ENCODE measurements around the gene SNORC.

Gene SNORC

DNA sequence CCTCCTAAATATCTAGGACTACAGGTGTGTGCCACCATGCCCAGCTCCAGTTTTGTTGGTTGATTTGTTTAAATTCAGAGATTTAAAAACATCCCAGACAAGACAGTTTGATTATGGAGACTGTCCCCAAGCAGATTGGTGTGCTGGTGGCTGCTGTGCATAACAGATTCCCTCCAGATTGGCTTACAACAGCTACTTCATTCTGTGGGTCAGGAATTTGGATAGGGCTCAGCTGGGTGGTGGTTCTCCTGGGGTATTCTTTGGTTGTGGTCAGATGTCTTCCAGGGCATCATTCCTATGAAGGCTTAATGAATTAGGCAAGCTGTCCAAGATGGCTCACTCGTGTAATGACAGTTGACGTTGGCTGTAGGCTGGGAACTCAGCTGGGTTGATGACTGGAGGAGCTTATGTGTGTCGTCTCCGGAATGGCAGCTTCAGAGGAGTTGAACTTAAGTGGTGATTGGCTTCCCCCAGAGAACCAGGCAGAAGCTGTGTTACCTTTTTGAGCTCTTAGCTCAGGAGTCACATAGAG is 10.6 kb upstream of the SNORC start:
- Mint-ChIP-seq H3K4me3 (no peak overlapping the region), H3K27me3 (no peaks in the 10 kb centered on the region), H3K4me1 (no peaks in the 10 kb centered on the region), H3K9me3 (no peaks in the 10 kb centered on the region), H3K27ac (peak overlapping the region in 1 of 2 donors; percentile 87)
- DNase-seq = no peak
- ATAC-seq = no peak

DNA sequence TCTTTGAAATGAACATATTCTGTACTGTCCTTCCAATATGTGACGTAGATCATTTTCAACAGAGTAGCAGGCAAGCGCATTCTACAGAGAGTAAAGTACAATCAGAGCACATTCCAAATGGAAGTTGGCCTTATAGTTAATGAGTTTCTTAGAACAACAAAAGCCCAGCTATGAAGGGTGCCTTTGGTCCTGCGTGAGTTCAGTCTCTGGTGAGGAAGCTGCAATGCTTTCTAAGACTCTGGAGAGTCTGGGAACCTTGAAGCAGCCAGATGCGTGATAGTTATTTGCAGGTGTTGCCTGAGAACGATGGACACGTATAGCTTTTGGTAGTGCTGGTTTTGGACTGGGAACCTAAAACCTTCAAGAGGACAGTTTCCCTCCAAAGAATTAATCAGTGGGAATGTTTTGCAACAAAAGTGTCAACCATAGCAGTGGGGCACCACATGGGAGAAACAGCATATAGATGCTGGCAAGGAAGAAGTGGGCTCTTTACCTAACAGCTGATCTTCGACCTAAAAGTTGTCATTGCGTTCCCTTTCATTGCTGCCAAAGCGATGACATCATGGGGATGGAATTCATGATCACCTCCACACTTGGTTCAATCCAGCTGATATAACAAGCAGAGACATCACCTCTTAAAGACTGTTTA is 9.3 kb upstream of the SNORC start:
- H3K4me1 Mint-ChIP-seq = no peaks in the 10 kb centered on the region
- DNase-seq (no peak), ATAC-seq (no peak)
- H3K9me3 Mint-ChIP-seq = no peaks in the 10 kb centered on the region
- H3K27ac Mint-ChIP-seq = no peak overlapping the region
- no peaks in the 10 kb centered on the region for H3K27me3 Mint-ChIP-seq
- H3K4me3 Mint-ChIP-seq = no peak overlapping the region

DNA sequence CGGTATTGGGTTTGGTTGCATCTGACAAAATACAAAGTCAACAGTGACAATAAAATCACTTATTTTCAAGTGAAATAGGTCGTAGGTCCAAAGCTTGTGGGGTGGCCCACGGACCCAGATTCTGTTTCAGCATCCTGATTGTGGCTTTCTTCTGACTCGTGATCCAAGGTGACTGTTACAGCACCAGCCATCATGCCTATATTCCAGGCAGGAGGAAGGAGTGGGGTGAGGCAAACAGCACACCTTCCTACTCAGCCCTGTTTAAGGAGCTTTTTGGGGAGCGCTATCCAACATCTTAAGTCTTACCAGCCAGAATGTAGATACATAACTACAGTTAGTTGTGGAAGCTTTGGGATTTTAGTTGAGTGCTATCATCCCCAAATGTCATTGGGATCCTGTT is 8.7 kb upstream of the SNORC start:
- H3K4me1 Mint-ChIP-seq = no peaks in the 10 kb centered on the region
- DNase-seq = no peak
- H3K27me3 Mint-ChIP-seq = no peaks in the 10 kb centered on the region
- H3K9me3 Mint-ChIP-seq = no peaks in the 10 kb centered on the region
- no peak overlapping the region for H3K27ac Mint-ChIP-seq
- no peak overlapping the region for H3K4me3 Mint-ChIP-seq
- ATAC-seq = no peak

DNA sequence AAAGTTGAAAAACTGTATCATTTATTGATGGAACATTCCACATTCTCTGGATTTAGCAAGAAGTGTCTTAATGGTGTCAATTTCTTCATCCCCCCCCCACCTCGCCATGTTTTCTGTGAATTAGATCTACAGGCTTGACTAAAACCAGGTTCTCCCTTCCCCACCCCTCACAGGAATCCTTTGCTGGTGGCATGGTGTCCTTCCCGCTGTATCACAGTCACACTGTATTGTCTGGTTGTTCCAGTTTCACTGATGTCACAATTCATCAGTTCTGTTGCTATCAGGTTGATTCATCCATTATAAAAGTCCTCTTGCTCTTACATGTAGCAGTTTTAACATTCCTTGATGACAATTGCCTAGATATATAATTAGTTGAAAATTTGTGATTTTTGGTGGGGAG is 6.1 kb upstream of the SNORC start:
- DNase-seq (no peak), ATAC-seq (no peak)
- Mint-ChIP-seq H3K4me1 (no peaks in the 10 kb centered on the region), H3K4me3 (no peak overlapping the region), H3K27me3 (no peaks in the 10 kb centered on the region), H3K27ac (peak overlapping the region in 1 of 2 donors; percentile 4), H3K9me3 (no peaks in the 10 kb centered on the region)

DNA sequence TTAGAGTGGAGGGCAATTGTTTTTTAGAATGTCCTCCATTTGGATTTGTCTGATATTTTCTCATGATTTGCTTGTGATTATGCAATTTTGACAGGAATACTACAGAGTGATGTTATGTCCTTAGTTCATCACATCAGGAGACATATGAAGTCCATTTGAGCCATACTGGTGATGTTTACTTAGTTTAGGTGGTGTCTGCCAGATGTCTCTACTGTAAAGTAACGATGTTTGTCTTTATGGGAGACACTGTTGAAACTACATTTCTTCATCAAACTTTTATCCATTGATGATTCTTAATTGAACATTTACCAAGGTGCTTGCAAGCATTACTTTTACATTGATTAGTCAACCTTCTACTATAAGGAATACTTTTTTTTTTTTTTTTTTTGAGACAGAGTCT is 4.9 kb upstream of the SNORC start:
- Mint-ChIP-seq H3K9me3 (no peaks in the 10 kb centered on the region), H3K4me1 (no peaks in the 10 kb centered on the region), H3K4me3 (no peak overlapping the region), H3K27me3 (no peaks in the 10 kb centered on the region), H3K27ac (no peak overlapping the region)
- ATAC-seq = no peak
- no peak for DNase-seq

DNA sequence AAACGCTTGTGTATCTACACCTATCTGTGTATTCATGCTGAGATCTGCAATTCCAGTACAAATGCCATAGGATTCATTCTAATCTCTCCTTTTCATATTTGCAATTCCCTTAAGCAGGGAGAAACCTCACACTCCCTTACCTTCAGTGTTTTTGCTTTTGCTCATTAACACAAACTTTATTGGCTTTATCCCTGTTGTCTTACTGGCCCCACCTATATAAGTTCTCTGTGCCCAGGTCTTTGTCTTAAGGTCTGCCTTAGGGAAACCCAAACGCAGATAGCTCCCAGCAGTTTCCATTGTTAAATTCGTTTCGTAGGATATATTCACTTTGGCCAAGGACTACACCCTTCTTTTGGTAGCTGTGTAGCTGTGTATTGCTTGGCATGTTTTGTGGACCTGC is 4.0 kb upstream of the SNORC start:
- H3K4me3 Mint-ChIP-seq = no peak overlapping the region
- no peaks in the 10 kb centered on the region for H3K9me3 Mint-ChIP-seq
- no peaks in the 10 kb centered on the region for H3K27me3 Mint-ChIP-seq
- DNase-seq (no peak), ATAC-seq (no peak)
- H3K27ac Mint-ChIP-seq = no peak overlapping the region
- H3K4me1 Mint-ChIP-seq = no peaks in the 10 kb centered on the region

DNA sequence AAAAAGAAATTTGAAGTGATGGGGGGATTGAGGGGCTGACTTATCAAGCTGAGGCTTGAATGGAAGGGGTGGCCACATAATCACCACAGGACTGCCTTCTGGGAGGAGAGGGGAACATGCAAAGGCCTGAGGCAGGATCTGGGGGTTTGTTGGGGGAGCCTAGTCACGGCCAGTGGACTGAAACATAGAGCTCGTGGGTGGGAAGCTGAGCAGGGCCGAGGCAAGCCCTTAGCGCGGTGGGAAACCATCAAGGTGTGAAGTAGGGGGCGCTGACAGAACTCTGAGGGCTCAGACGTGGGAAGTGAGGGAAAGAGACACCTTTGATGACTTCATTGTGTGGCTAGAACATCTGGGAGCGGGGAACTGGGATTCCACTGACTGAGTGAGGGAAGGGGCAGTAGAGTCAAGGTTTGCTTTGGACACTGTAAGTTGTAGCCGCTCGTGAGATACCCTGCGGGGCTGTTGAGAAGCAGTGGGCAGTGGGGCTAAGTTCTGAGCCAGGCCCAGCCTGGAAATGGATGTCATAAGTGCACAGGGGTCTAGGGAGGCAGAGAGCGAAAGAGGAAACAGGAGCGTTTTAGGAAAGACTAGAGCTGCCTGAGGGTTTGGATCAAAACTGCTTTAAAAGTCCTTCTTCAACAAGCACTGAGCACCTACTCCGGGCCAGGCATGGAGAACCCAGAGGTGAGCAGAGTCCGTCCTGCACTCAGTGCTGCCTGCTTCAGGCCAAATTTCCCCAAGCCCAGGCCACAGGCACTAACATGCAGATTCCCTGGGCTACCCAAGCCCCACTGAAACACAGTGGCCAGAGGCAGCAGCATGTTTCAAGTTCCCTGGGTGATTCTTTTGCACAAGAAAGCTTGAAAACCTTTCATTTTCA is 686 bp upstream of the SNORC start:
- Mint-ChIP-seq H3K27me3 (peaks cover 4% of the 10 kb centered on the region), H3K9me3 (no peaks in the 10 kb centered on the region), H3K27ac (peak overlapping the region in 1 of 2 donors; percentile 15), H3K4me3 (no peak overlapping the region), H3K4me1 (no peaks in the 10 kb centered on the region)
- DNase-seq (no peak), ATAC-seq (no peak)

DNA sequence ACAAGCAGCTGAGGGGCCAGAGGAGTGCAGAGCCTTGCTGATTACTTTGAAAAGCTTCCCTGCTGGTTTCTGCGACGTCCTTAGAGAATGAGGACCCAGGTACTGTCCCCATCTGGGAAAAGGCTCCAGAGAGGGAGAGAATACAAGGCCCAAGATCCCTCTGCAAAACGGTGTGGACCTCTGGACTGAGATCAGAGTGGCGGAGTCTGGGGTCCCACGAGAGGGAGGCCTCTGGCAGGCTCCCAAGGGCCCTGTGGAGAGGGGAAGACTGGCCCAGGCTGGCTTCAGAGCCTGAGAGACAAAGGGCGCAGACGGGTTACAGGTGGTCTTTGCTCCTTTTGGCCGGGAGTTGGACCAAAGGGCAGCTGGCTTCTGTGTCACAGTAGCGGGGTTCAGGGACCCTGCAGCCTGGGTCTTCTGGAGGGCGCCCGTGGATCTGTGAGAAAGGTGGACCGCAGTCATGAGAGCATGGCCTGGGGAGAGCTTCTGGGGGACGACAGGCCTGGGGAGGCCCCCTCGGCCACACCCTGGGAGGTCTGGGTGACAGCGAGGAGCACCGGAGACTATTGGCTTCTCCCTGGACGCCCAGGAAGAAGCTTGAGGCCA is 805 bp downstream of the SNORC start:
- no peak for DNase-seq
- Mint-ChIP-seq H3K4me3 (no peak overlapping the region), H3K4me1 (peaks cover 9% of the 10 kb centered on the region), H3K27ac (no peak overlapping the region), H3K27me3 (peaks cover 19% of the 10 kb centered on the region), H3K9me3 (no peaks in the 10 kb centered on the region)
- no peak for ATAC-seq

DNA sequence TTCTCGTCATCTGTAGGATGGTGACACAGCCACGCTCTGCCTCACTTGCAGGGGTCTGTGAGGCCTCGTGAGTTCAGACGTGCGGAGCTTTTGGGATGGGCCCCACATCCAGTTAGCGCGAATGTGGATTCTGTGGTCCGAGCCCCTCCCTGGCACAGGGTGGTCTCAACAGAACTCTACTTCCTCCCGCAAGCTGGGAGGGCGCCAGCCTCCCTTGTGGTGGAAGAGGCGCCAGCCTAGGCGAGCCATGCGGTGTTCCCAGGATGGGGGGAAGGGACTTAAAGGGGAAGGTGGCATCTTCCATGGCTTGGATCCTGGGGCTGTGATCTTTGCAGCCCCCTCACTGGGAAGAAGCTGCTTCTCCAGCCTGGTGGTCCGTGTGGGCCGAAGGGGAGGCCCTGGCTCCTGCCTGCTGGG is 1.4 kb downstream of the SNORC start:
- Mint-ChIP-seq H3K9me3 (no peaks in the 10 kb centered on the region), H3K4me3 (no peak overlapping the region), H3K27ac (no peak overlapping the region), H3K27me3 (peaks cover 20% of the 10 kb centered on the region), H3K4me1 (peaks cover 9% of the 10 kb centered on the region)
- ATAC-seq (no peak), DNase-seq (no peak)

DNA sequence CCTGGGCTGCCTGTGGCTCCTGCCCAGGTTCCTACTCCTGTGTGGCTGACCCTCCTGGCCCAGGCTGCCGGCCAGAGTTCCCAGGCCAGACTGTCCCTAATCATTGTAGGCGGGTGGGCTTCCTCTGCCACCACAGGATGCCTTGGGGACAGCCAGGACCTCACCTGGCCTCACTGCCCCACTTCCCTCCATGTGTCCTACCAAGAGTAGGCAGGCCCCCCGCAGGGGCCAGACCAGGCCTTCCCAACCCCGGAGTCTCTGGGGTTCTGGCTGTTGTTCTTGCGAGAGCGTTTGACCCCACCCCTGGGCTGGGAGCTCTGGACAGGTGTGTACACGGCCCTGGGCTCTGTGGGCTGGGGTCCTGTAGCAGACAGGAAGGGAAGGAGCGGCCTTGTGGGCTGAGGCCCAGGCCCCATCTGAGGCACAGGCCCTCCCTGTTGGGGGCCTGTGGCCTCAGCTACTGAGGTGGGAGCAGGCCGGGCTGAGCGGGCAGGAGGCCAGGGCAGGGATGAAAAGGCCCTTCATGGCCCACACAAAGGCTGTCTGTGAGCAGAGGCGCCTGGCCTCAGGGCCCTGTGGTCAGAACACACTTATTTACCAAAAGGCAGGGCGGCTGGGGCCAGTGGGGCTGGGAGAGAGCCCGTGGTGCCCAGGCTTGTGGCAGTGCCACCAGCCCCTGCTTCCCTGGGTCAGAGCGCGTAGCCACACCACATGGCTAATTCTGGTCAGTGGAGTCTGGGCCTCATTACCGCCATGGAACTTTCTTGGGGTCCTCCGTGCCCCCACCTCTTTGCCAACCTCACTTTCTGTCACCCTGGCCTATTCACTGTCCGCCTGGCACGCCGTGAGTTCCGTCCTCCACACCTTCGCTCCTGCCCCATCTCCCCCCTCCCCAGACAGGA is 2.0 kb downstream of the SNORC start:
- H3K27ac Mint-ChIP-seq = no peak overlapping the region

DNA sequence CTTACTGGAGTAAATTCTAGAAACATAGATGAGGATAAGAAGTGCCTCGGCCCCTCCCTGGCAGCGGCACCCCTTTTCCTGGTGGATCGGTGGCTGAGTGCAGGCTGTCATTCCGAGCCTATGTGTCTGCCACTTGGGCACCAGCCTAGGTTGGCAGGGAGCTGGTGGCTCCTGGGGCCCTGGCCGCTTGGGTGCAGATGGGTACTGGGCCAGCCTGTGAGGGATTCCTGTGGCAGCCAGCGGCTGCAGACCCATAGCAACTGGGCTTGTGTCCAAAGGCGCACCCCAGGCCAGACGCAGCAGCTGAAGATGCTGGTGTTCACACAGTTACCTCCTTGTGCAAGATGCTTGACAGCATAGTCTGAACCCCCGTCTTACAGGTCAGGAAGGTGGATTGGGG is 2.8 kb downstream of the SNORC start:
- Mint-ChIP-seq H3K27me3 (peaks cover 28% of the 10 kb centered on the region), H3K4me3 (no peak overlapping the region), H3K4me1 (peaks cover 9% of the 10 kb centered on the region), H3K27ac (no peak overlapping the region), H3K9me3 (no peaks in the 10 kb centered on the region)
- DNase-seq (no peak), ATAC-seq (no peak)

More for the DNA sequence above, 2.0 kb downstream of the SNORC start:
- no peak for ATAC-seq
- Mint-ChIP-seq H3K27me3 (peaks cover 21% of the 10 kb centered on the region), H3K4me3 (no peak overlapping the region), H3K4me1 (peaks cover 9% of the 10 kb centered on the region), H3K9me3 (no peaks in the 10 kb centered on the region)
- no peak for DNase-seq

DNA sequence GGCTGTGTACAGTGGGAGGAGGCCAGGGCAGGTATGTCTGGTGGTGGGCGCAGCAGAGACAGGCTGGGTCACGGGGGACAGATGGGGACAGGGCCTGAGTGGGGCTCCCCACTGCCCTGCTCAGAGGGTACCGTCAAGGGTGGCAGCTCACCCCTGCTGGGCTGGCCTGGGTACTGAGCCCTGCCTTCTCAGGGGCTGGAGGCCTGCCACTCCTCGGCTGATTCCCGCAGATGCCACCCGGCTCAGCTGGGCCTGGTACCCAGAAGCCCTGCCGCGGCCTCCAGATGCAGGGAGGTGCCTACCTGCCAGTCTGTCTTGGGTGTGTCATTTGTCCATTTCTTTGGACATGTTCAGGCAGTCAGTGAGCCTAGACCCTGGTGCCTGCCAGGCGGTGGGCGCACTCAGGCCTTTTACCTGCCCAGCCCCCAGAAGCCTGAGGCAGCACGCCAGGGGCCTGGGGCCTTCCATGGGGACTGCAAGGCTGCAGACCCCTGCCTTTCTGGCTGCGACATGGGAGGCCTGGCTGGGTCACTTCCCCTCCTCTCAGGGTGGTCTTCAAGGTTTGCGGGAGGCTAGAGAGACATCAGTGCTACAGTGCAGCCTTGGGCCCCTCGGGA is 3.3 kb downstream of the SNORC start:
- Mint-ChIP-seq H3K9me3 (no peaks in the 10 kb centered on the region), H3K27me3 (peaks cover 32% of the 10 kb centered on the region), H3K4me3 (no peak overlapping the region), H3K4me1 (peaks cover 9% of the 10 kb centered on the region), H3K27ac (no peak overlapping the region)
- DNase-seq (no peak), ATAC-seq (peak; percentile 22)

DNA sequence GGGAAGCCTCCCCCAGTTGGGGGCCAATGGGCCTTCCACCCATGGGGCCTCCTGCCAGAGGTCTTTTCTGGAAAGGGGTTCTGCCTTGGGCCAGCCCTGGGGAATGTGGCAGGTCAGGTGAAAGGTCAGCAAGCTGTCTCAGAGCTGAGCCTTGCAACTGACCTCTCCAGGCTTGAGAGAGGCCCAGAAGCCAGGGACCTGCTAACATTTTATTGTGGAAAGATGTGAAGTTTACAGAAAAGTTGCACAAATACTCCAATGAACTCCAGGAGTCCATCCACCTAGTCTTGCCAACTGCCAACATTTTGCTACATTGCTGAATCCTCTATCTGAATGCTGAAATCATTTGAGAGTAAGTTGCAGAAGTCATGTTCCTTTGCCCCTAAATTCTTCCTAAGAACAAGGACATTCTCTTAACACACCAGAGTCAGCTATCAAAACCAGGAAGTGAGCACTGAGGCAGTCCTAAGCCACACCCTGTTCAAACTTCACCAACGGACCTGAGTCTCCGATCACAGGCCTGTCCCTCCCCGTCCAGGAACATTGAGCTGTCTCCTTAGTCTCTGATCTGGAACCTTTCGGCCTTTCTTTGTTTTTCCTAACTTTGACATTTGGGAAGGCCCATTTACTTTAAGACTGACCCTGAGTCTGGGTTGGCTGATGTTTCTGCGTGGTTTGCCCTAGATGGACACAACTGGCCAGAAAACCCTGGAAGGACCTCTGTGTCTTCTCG is 4.0 kb downstream of the SNORC start:
- ATAC-seq = no peak

DNA sequence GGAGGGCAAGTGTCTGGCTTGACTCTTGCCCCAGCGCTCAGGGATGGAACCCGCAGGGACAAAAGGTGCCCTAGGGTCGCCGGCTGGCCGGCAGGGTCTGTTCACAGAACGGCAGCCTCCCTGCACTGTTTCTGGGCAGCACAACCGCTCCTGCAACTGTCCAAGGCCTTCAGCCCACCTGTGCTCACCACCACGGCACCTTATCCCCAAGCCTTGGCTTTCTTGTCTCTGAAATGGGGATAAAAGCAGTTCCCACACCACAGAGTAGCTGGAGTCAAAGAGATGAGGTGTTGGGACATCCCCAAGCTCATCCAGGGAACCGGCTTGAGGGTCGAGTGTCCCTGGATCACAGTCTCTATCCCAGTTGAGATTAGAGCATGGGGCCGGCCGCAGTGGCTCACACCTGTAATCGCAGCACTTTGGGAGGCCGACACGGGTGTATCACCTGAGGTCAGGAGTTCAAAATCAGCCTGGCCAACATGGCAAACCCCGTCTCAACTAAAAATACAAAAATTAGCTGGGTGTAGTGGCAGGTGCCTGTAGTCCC is 4.7 kb downstream of the SNORC start:
- Mint-ChIP-seq H3K27ac (no peak overlapping the region), H3K27me3 (peaks cover 32% of the 10 kb centered on the region), H3K9me3 (no peaks in the 10 kb centered on the region), H3K4me1 (peaks cover 9% of the 10 kb centered on the region), H3K4me3 (peak overlapping the region; percentile 57 to 78)
- ATAC-seq (no peak), DNase-seq (no peak)

More for the DNA sequence above, 4.0 kb downstream of the SNORC start:
- Mint-ChIP-seq H3K27ac (no peak overlapping the region), H3K4me3 (no peak overlapping the region), H3K4me1 (peaks cover 9% of the 10 kb centered on the region), H3K27me3 (peaks cover 32% of the 10 kb centered on the region), H3K9me3 (no peaks in the 10 kb centered on the region)
- no peak for DNase-seq

Measured in stimulated activated naive CD8-positive, alpha-beta T cell treated with anti-CD3 and anti-CD28 coated beads, Interleukin-15, amount 100 ng/mL, for 72 hours (primary cell).